Activated T-cell treated with anti-CD3 and anti-CD28 coated beads for 1 hour (primary cell): Measurements from ENCODE around the gene CFL1.
"Not testable (repeated sequence)": the region's sequence is repeated elsewhere in the genome, so short reads cannot be mapped to it uniquely, and the experiment has no call there.

Experiments used
- DNase-seq: peaks from one replicate; pipeline ENCODE4 v3.0.0-alpha.2; 2020; ENCODE audit warnings: low read depth

Gene CFL1

GRCh38 chr11:65857853-65858680, at the start of gene CFL1:
CFL1 (minus strand) TSS chr11:65858180; CDS start chr11:65858099, 81 bp downstream.
- peak; percentile 94 for DNase-seq

- DNase-seq: no peak
Observed at GRCh38 chr11:65906602-65907001, 48.6 kb upstream of the CFL1 start.

DNA sequence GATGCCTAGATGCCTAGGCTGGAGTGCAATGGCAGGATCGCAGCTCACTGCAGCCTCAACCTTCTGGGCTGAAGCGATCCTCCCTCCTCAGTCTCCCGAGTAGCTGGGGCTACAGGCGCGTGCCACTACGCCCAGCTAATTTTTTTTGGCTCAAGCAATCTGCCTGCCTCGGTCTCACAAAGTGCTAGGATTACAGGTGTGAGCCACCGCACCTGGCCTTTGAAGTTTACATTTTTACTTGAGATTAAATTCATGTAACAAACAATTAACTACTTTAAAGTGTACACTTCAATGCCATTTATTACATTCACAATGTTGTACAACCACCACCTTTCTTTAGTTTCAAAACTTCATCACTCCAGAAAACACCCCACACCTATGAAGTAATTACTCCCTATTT, 45.7 kb upstream of the CFL1 start:
- DNase-seq: no peak

DNA sequence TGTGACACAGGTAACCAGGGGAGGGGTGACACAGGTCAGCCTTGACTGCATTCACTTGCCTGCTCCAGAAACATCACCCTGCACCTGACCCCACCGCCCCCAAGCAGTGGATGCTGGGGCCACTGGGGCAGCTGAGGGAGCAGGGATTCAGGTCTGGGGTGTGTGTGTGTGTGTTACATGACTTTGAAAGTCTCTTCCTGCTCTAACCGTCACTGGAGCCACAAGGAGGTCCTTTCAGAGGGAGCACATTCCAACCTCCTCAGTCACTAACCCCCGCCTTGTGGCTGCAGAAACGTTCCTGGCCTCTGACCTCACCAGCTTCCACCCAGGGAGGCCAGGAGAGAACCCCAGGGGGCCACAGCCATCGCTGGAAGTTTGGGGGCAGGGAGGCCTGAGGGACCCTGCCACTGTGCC, 45.1 kb upstream of the CFL1 start:
- no peak for DNase-seq

- no peak for DNase-seq
Observed at GRCh38 chr11:65900899-65901180, 42.9 kb upstream of the CFL1 start.

DNA sequence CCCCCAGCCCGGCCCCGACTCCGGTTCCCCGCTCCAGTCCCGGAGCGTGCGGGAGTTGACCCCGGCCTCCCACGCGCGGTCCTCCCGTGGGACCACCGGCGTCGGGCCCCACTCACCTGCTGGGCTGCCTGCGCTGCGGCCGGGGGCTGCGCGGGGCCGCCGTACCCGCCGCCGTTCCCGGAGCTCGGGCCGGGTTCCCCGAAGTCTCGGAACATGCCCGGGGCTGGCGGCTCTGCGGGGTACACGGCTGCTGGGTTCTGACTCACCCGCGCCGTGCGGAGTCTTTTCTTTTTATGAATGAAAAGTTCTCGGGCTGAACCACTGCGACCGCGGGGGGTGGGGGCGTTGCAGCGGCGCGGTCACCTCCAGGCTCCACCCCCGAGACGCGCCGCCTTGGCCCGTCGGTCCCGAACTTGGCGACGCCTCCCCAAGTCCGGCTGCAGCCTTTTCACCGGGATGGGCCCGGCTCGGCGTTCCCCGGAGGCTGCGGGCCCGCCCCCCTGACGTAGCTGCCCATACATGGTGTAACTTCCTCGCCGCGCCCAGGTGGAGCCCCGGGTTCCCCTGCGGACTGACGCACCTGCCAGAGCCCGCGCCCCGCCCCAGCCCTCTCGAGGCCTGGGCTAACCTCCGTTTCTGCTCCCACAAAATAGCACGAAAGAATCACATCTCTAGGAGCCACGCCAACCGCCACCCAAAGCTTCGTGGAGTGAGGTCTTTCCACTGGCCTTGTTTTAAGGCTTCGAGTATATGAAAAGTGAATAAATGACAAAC, 42.3 kb upstream of the CFL1 start, which contains the start of gene FOSL1:
TSS of gene FOSL1 (minus strand) at position 264 of the 774 bp plus-strand sequence. CDS start at position 215, 49 bp downstream.
- peak; percentile 87 for DNase-seq

GRCh38 chr11:65899356-65900124, 41.6 kb upstream of the CFL1 start:
- no peak for DNase-seq

DNA sequence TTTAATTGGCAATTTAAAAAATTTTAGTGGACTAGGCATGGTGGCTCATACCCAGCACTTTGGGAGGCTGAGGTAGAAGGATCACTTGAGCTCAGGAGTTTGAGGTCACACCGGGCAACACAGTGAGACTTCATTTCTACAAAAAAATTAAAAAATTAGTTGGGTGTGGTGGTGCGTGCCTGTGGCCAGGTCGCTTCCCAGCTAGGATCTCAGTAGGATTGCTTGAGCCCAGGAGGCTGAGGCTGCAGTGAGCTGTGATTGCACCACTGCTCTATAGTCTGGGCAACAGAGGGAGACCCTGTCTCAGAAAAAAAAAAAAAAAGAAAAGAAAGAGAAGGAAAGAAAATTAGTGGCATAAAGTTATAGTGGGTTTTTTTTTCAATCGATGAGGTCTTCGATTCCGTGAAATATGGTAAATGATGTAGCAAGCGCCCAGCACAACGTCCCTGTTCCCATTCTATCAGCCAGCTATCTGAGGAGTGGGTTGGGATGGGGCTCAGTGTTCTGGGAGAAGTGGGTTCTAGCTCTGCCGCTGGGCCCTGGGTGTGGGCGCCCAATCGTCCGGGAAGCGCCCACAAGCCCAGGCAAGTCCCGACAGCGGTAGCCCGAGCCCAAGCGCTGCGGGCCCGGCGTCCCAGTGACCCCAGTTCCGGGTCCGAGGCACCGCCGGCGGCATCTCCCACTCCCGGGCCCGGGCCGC, 40.8 kb upstream of the CFL1 start:
- DNase-seq: no peak

DNA sequence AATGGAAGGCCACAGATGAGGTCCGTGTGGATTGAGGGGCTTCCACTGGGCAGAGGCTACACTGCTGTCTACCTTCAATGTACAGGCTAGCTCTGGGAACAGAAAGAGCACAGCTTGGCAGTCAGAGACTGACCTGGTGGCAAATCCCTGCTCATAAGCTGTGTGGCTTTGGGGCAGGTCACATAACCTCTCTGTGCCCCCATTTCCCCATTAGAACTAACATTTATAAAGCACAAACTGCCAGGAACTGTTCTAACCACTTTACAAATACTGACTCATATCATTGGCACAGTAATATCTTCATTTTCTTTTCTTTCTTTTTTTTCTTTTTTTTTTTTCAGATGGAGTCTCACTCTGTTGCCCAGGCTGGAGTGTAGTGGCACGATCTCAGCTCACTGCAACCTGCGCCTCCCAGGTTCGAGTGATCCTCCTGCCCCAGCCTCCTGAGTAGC, 39.1 kb upstream of the CFL1 start:
- DNase-seq: no peak

- no peak for DNase-seq
Observed at GRCh38 chr11:65896034-65896999, 38.3 kb upstream of the CFL1 start.

DNA sequence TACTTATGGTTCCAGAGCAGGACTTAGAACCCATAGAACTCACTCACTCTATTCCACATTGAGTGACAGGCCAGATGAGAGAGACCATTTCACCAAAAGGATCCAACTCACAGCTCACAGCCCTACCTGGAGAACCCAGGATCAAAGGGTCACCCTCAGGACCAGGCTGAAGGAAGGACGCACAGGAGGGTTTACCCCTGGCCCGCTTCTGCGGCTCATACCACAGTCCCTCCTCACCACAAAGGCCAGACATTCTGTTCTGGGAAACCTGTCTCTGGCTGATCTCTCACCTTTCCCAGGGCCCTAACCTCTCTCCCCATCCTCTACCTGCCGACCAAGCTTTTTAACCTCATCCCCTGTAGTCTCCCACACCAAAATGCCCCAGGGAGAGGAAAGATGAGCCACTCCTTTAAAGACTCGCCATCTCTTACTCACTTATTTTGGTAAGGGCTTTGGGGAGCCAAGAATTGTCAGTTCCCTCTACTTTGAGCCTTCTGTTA, 37.6 kb upstream of the CFL1 start:
- no peak for DNase-seq

GRCh38 chr11:65894034-65894591, 36.1 kb upstream of the CFL1 start:
- no peak for DNase-seq

GRCh38 chr11:65892661-65893317, 34.8 kb upstream of the CFL1 start:
- DNase-seq: no peak

DNA sequence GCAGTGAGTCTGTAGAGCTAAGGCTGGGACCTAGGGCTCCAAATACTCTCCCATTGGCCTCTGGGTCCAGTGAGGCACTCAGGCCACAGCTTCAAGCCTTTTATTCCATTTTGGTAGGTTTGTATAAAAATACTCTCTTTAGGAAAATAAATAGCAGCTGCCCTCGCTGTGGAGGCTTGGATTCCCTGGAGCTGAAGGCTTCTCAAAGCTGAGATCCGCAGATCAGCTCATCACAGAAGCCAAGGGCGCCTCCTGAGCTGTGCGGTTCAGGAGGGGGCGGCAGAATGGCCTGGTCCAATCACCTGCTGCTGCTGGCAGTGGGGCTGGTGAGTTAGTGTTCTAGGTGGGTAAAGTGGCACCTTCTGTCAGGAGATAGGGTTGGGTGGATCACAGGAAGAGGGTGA, 34.2 kb upstream of the CFL1 start:
- DNase-seq: not testable (repeated sequence)

- no peak for DNase-seq
Observed at GRCh38 chr11:65891219-65892136, 33.5 kb upstream of the CFL1 start.

DNA sequence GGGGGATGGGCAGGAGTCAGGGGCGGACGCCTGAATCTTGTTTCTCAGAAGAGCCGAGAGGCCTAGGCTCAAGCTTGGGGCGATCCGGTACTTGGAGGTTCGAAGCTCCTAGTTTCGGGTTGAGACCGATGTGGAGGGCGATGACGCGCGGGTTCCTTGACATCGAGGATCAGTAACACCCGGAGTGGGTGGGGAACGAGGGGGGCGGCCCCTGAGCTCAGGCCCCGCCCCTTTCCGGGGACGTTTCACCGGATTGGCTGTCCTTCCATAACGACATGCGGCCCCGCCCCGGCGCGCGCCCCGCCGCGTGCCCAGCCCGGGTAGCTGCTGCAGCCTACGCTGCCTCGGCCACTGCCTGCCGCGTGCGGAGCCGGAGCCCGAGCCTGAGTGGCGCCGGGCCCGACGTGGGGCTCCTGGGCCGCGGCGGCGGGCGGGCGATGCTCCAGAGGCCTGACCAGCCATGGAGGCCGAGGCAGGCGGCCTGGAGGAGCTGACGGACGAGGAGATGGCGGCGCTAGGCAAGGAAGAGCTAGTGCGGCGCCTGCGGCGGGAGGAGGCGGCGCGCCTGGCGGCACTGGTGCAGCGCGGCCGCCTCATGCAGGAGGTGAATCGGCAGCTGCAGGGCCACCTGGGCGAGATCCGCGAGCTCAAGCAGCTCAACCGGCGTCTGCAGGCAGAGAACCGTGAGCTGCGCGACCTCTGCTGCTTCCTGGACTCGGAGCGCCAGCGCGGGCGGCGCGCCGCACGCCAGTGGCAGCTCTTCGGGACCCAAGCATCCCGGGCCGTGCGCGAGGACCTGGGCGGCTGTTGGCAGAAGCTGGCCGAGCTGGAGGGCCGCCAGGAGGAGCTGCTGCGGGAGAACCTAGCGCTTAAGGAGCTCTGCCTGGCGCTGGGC, 32.6 kb upstream of the CFL1 start, which contains the start of gene CCDC85B:
TSS of gene CCDC85B (plus strand) at position 350 of the 895 bp plus-strand sequence. CDS start at position 461, 111 bp downstream.
- peak; percentile 98 for DNase-seq

- DNase-seq: peak; percentile 92
Observed at GRCh38 chr11:65888163-65888814, 30.3 kb upstream of the CFL1 start, which contains the start of gene FIBP. FIBP (minus strand) TSS chr11:65888471; CDS start chr11:65888418, 53 bp downstream.
